Left kidney (tissue), 8 donors: ENCODE measurements around the gene SZT2. TPM values are rescaled to one million over a fixed set of nuclear protein-coding genes. Genes with fewer than 3 reads are reported as not detected.

Source experiments
- DNase-seq: peaks from one replicate; pipeline ENCODE4 v3.0.0-alpha.2; 2013
- long read RNA-seq, 8 donors: transcript quantifications; one replicate each; lab custom pipeline, GENCODE V29; 2026
- polyA plus RNA-seq: library from polyadenylated mRNA; unstranded; fragments of 120-200 nt; gene quantifications from one replicate; pipeline ENCODE4 v1.2.1, GENCODE V29; 2013; ENCODE audit not compliant: insufficient read length

The SZT2 gene
- 31.4 TPM for polyA plus RNA-seq
- long read RNA-seq, donor 1, partial matches to known transcripts = 17 of 83 reads
- long read RNA-seq, donor 1, other reads (novel, unspliced or antisense) = 65 of 83 reads
- long read RNA-seq, donor 2, full-length matches to known transcripts = 4 of 79 reads
- long read RNA-seq, donor 2, partial matches to known transcripts = 35 of 79 reads
- long read RNA-seq, donor 2, other reads (novel, unspliced or antisense) = 40 of 79 reads
- long read RNA-seq, donor 3, partial matches to known transcripts = 26 of 45 reads
- long read RNA-seq, donor 3, other reads (novel, unspliced or antisense) = 19 of 45 reads
- long read RNA-seq, donor 4 = 0 reads
- long read RNA-seq, donor 5 = 0 reads
- long read RNA-seq, donor 6, partial matches to known transcripts = 21 of 77 reads
- long read RNA-seq, donor 6, other reads (novel, unspliced or antisense) = 55 of 77 reads
- long read RNA-seq, donor 7, full-length matches to known transcripts = 2 of 114 reads
- long read RNA-seq, donor 7, partial matches to known transcripts = 54 of 114 reads
- long read RNA-seq, donor 7, other reads (novel, unspliced or antisense) = 58 of 114 reads
- long read RNA-seq, donor 8, partial matches to known transcripts = 17 of 36 reads
- long read RNA-seq, donor 8, other reads (novel, unspliced or antisense) = 19 of 36 reads

DNA sequence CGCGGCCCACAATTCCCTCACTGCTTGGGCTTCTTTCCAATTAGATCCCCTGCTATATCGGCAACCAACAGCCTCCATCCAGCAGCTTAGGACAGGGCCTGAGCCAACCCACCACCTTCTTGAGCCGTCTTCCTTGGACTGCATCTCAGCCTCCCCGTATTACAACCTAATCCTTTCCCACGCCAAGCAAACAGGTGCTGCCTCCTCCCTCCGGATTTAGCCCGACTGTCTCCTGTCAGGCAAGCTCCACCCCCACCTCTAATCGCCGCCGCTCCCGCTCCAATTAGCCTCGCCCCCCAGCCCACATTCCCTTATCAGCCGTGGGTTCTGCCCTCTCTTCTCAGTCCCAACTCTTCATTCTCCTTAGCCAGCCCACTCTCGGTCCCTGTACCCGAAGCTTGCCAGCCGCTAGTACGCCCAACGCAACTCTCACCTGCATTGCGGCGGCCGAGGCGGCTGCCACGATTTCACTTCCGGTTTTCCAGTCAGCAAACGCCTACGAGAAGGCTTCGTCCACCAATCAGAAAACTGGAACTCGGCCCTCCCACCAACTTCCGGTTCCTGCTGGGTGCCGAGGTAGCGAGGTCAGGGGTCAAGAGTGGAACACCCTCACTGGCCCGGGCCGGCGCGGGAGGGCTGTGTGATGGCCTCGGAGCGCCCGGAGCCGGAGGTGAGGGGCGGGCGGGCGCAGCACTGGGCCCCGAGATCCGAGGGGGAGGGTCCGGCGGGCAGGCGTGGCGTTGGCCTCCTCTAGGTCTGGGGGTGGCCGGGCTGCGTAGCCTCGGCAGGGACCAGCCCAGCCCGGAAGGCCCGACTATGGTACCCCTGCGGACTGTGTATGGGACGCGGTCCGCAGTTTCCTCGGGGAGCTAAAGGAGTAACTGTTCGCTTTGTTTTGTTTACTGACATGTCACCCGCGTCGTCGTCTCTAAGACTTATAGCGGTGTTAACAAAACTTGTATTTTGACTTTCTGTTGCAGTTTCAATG, at the start of gene SZT2, which contains the start of gene MED8:
SZT2 (plus strand) TSS at position 574 of the 988 bp plus-strand sequence; CDS start at position 644, 70 bp downstream.
MED8 (minus strand) TSS at position 475 of the 988 bp plus-strand sequence; CDS start at position 439, 36 bp downstream.
- peak; percentile 95 for DNase-seq

GRCh38 chr1:43340559-43340958, 49.1 kb upstream of the SZT2 start:
- DNase-seq = no peak

DNA sequence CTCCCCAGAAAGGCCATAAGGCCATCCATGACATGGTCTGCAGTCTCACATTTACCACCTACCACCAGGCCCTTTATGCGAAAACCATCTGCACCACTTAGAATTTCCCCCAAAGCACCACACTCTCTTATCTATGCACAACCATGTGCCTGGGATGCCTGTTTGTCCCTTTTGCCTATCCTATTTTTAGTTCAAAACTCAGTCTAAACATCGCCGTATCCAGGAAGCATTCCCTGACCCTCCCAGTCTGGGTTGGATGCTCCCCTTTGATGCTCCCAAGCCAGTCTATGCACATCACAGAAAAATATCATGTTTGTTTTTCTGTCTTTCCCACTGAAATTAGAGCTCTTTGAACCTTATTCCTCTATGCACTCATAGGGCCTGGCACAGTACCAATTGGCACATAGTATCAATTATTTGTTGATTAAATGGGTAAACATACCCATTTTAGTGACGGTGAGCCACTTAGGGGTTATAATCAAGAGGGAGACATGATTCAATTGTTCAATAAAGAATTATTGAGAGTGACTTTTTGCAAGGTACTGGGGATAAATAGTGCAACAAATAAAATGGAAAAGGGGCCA, 45.3 kb upstream of the SZT2 start:
- no peak for DNase-seq

- DNase-seq = no peak
These were observed 44.6 kb upstream of the SZT2 start for GRCh38 chr1:43345120-43345519.

GRCh38 chr1:43346636-43347035, 43.1 kb upstream of the SZT2 start:
- no peak for DNase-seq

- DNase-seq = peak; percentile 34
These were observed 41.3 kb upstream of the SZT2 start for GRCh38 chr1:43348343-43348808.

- peak; percentile 84 for DNase-seq
These were observed 40.7 kb upstream of the SZT2 start for GRCh38 chr1:43348809-43349593.

GRCh38 chr1:43349594-43350306, 39.9 kb upstream of the SZT2 start:
- DNase-seq = peak; percentile 44

DNA sequence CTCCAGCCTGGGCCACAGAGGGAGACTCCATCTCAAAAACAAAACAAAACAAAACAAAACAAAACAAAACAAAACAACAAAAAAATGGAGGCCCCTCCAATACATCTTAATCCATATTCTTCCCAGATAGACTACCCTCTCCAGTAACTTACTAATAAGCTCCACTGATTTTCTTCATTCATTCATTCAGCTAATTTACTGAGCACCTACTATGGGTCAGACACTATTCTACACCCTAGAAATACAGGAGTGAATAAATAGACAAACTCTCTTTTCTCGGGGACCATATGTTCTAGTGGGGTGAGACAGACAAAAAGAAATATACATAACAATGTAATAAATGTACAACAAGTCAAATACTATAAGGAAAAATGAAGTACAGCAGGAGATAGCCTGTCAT, 38.7 kb upstream of the SZT2 start:
- no peak for DNase-seq

DNA sequence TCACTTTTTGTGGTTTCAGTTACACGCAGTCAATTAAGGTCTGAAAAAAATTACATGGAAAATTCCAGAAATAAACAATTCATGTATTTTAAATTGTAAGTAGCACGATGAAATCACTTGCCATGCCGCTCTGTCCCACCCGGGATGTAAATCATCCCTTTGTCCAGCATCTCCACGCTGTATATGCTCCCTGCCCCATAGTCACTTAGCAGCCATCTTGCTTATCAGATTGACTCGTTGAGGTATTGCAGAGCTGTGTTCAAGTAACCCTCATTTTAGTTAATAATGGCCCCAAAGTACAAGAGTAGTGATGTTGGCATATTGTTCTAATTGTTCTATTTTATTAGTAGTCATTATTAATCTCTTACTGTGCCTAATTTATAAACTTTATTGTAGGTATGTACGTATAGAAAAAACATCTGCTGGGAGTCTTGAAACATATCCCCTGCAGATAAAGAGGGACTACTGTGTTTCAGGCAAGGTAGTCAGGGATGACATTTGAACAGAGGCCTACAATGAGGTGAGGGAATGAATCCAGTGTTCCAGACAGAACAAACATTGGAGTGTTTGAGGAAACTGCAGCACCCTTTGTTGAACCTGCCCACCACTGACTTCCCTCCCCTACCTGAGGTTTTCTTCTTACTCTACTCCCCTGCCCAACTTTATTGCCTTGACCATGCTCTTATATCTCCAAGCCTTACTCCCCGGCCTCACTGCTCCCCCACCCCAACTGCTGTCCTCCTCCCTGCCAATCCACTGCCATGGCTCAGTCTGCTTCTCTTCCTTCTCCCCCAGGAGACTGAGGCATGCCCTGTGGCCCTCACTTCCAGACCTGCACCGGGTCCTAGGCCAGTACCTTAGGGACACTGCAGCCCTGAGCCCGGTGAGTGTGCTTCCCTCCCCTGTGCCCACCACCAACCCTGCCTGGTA, 38.0 kb upstream of the SZT2 start:
- no peak for DNase-seq

- DNase-seq = no peak
These were observed 37.4 kb upstream of the SZT2 start for GRCh38 chr1:43352351-43352705.

DNA sequence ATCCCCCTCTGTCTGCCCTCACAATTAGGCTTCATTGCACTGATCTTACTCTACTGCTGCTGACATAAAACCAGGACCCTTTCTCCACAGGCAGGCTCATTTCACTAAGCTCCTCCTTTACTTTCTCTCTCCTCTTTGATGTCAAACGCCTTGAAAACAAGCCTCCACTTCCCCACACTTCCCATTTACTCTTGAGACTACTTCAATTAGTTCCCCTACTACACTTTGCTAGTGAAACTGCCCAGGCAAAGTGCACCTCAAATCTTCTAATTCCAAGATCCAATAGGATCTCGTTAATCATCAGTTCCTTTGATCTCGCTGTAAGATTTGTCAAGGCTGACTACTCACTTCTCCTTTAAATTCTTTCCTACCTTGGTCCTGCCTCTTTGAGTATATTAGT, 36.8 kb upstream of the SZT2 start:
- DNase-seq = no peak

GRCh38 chr1:43354471-43354870, 35.2 kb upstream of the SZT2 start:
- DNase-seq = no peak

GRCh38 chr1:43354936-43355335, 34.8 kb upstream of the SZT2 start:
- DNase-seq = no peak

- DNase-seq = no peak
These were observed 32.4 kb upstream of the SZT2 start for GRCh38 chr1:43357251-43357650.

DNA sequence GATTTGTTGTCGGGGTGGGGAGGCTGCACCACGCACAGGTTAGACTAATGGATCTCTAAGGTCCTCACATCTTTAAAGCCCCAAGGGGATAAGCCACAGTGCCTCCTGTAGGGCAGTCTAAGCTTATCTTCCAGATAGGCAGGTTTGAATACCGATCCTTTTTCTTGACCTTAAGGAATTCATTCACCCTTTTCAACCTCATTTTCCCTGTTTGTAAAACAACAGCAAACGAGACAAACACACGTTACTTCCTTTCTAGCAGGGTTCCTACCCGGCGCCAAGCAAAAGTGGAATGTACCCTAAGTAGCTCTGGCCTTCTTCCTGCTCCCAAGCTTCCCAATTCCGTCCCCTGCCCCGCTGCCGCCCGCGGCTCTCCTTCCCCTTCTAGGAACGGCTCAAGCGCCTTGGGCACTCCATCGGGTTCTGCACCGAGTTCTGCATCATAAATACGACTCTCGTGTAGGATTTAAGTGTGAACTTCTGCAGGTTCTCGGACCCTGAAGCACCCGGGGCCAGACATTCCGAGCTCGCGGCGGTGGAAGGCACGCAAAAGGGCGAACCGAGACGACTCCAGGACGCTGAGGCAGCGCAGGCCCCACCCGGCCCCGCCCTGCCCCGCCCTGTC, 31.5 kb upstream of the SZT2 start:
- no peak for DNase-seq

DNA sequence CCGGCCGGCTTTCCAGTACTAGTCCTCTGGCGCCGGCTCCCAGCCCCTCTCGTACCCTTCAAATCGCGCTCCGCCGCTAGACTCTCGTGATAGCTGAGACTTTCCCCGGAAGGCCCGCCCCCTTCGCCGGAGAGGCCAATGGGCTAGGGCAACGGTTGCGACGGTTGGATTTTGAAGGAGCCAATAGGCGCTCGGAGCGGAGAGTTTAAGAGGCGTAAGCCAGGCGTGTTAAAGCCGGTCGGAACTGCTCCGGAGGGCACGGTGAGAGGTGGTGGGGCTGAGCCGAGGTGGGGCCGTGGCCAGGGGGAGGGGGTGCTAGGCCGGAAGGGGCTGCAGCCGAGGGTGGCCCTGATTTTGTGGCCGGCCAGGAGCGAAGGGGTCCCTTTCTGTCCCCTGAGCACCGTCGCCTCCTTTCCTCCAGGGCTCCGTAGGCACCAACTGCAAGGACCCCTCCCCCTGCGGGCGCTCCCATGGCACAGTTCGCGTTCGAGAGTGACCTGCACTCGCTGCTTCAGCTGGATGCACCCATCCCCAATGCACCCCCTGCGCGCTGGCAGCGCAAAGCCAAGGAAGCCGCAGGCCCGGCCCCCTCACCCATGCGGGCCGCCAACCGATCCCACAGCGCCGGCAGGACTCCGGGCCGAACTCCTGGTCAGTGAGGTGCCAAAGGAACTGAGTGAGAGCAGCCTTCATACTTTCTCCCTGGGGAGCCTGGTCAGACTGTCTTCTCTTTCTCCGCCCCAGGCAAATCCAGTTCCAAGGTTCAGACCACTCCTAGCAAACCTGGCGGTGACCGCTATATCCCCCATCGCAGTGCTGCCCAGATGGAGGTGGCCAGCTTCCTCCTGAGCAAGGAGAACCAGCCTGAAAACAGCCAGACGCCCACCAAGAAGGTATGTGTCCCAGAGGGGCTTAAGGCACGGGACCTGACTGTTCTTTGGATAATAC, 30.7 kb upstream of the SZT2 start, which contains the start of gene CDC20:
CDC20 (plus strand) TSS at position 236 of the 948 bp plus-strand sequence; CDS start at position 471, 235 bp downstream.
- DNase-seq = peak; percentile 98
